Smooth muscle cell (in vitro differentiated cells): ENCODE data around the gene LTA4H. TPM values are rescaled to one million over a fixed set of nuclear protein-coding genes. Genes with fewer than 3 reads are reported as not detected.

Experiments used
- DNase-seq: peaks from one replicate; lab custom pipeline; 2025; ENCODE audit not compliant: unreplicated experiment; lab: John Stamatoyannopoulos, UW
- H2AFZ ChIP-seq: fragments of 200-600 bp; sonication (generic); 2 replicates; pipeline ENCODE4 v1.6.0; 2016; ENCODE audit warnings: antibody characterized with exemption, low read depth, mild to moderate bottlenecking
- H3F3A ChIP-seq: fragments of 200-600 bp; sonication (generic); 2 replicates; pipeline ENCODE4 v1.6.0; 2017; ENCODE audit warnings: antibody characterized with exemption, low read depth
- H3K27ac ChIP-seq: fragments of 200-600 bp; sonication (generic); 2 replicates; pipeline ENCODE4 v1.5.1; 2016; ENCODE audit warnings: low read depth, mild to moderate bottlenecking
- H3K27me3 ChIP-seq: fragments of 200-600 bp; sonication (generic); 2 replicates; pipeline ENCODE4 v1.6.1; 2016; ENCODE audit warnings: low read depth, mild to moderate bottlenecking
- H3K36me3 ChIP-seq: fragments of 200-600 bp; sonication (generic); 2 replicates; pipeline ENCODE4 v1.5.1; 2016; ENCODE audit warnings: low read depth
- H3K4me1 ChIP-seq: fragments of 200-600 bp; sonication (generic); 2 replicates; pipeline ENCODE4 v1.5.1; 2016; ENCODE audit warnings: low read depth
- H3K4me2 ChIP-seq: fragments of 200-600 bp; sonication (generic); 2 replicates; pipeline ENCODE4 v1.6.0; 2016; ENCODE audit warnings: mild to moderate bottlenecking
- H3K4me3 ChIP-seq: fragments of 200-600 bp; sonication (generic); 2 replicates; pipeline ENCODE4 v1.5.1; 2016; ENCODE audit warnings: mild to moderate bottlenecking
- H3K79me2 ChIP-seq: fragments of 200-600 bp; sonication (generic); 2 replicates; pipeline ENCODE4 v1.6.0; 2016; ENCODE audit warnings: low read depth, mild to moderate bottlenecking
- H3K9ac ChIP-seq: fragments of 200-600 bp; sonication (generic); 2 replicates; pipeline ENCODE4 v1.6.0; 2016; ENCODE audit warnings: low read depth
- H3K9me3 ChIP-seq: fragments of 200-600 bp; sonication (generic); replicated peaks from 2 replicates; pipeline ENCODE4 v1.5.1; 2016; ENCODE audit warnings: low read depth
- H4K20me1 ChIP-seq: fragments of 200-600 bp; sonication (generic); 2 replicates; pipeline ENCODE4 v1.6.0; 2016; ENCODE audit warnings: low read depth
- CTCF ChIP-seq: fragments of 200-600 bp; sonication (generic); IDR thresholded peaks from 2 replicates; pipeline ENCODE4 v1.5.1; 2017; ENCODE audit warnings: borderline replicate concordance, mild to moderate bottlenecking, antibody characterized with exemption; ENCODE audit not compliant: insufficient read depth, poor library complexity, severe bottlenecking
- WGBS: methylation state at CpG from one replicate; pipeline ENCODE4 v1.1.7; 2016; ENCODE audit warnings: low lambda C conversion rate; 5-methylcytosine and 5-hydroxymethylcytosine counted together
- polyA plus RNA-seq: library from polyadenylated mRNA; unstranded; fragments of >200 nt; fragmentation: Nextera tagmentation; extraction: Ambion mirVana; gene quantifications from 2 replicates; pipeline ENCODE4 v1.2.1, GENCODE V29; 2016
- total RNA-seq: library from RNA; depleted of rRNA; stranded (reverse); fragments of >200 nt; gene quantifications from 2 replicates; pipeline ENCODE4 v1.2.3, GENCODE V29; 2014

Gene LTA4H
- total and polyA plus RNA-seq, 2 experiments from 2014 or later: 33.9 to 74.4 TPM

GRCh38 chr12:95980437-95980836 lies 55.0 kb downstream of the LTA4H start:
- 96% methylated on average over 5 of the region's 5 CpGs for WGBS
- DNase-seq: no peak

GRCh38 chr12:95978774-95979173 lies 56.6 kb downstream of the LTA4H start:
- Histone ChIP-seq H3K4me1 (no peaks in the 10 kb centered on the region), H2AFZ (no peak overlapping the region), H3K4me2 (no peak overlapping the region), H3F3A (no peaks in the 10 kb centered on the region), H3K9ac (no peak overlapping the region), H3K27me3 (no peaks in the 10 kb centered on the region), H4K20me1 (no peaks in the 10 kb centered on the region), H3K4me3 (no peak overlapping the region), H3K9me3 (no peaks in the 10 kb centered on the region), H3K79me2 (no peaks in the 10 kb centered on the region), H3K36me3 (no peaks in the 10 kb centered on the region), H3K27ac (no peak overlapping the region)
- WGBS: 96% methylated on average over 3 of the region's 3 CpGs
- no peak for TF ChIP-seq CTCF
- no peak for DNase-seq

More at GRCh38 chr12:95980437-95980836, 55.0 kb downstream of the LTA4H start:
- Histone ChIP-seq H3K27ac (no peak overlapping the region), H3K4me1 (no peaks in the 10 kb centered on the region), H3K79me2 (no peaks in the 10 kb centered on the region), H3K9ac (no peak overlapping the region), H2AFZ (no peak overlapping the region), H3K27me3 (no peaks in the 10 kb centered on the region), H3K4me3 (no peak overlapping the region), H3F3A (no peaks in the 10 kb centered on the region), H4K20me1 (no peaks in the 10 kb centered on the region), H3K9me3 (no peaks in the 10 kb centered on the region), H3K4me2 (no peak overlapping the region), H3K36me3 (no peaks in the 10 kb centered on the region)
- no peak for TF ChIP-seq CTCF

GRCh38 chr12:95978351-95978750 lies 57.0 kb downstream of the LTA4H start:
- H3F3A ChIP-seq: no peaks in the 10 kb centered on the region
- no peaks in the 10 kb centered on the region for H3K9me3 ChIP-seq
- no peaks in the 10 kb centered on the region for H3K79me2 ChIP-seq
- no peak overlapping the region for H3K9ac ChIP-seq
- no peaks in the 10 kb centered on the region for H3K36me3 ChIP-seq
- H3K27me3 ChIP-seq: no peaks in the 10 kb centered on the region
- no peaks in the 10 kb centered on the region for H4K20me1 ChIP-seq
- no peaks in the 10 kb centered on the region for H3K4me1 ChIP-seq
- no peak overlapping the region for H3K4me3 ChIP-seq
- no peak for TF ChIP-seq CTCF
- H3K27ac ChIP-seq: no peak overlapping the region
- no peak overlapping the region for H3K4me2 ChIP-seq
- 97% methylated on average over 5 of the region's 5 CpGs for WGBS
- H2AFZ ChIP-seq: no peak overlapping the region
- DNase-seq: no peak

DNA sequence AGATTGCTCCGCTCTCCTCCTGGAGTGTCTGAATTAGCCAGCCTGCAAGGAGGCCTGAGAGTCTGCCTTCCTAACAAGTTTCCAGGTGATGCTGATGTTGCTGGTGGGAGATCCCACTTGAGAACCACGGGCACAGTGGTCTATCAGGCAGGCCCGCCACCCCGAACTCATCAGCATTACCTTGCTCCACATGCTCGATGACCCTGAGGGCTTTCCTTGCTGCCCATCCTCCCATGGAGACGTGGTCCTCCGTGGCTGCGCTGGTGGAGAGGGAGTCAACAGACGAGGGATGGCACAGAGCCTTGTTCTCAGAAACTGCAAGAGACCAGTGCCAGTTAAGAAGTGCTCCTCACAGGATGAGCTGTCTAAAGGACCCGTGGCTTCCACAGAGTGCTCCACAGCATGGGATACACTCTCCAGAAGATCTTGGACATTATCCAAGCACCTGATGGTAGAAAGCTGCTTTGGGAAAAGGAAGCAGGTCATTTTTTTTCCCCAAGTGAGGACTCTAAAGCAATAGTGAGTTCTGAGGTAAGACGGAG lies 57.6 kb downstream of the LTA4H start:
- DNase-seq: no peak
- no peak for TF ChIP-seq CTCF

More for the DNA sequence above, 57.6 kb downstream of the LTA4H start:
- no peak overlapping the region for H3K9ac ChIP-seq
- no peaks in the 10 kb centered on the region for H4K20me1 ChIP-seq
- no peaks in the 10 kb centered on the region for H3K79me2 ChIP-seq
- no peaks in the 10 kb centered on the region for H3F3A ChIP-seq
- H3K36me3 ChIP-seq: no peaks in the 10 kb centered on the region
- H3K4me3 ChIP-seq: no peak overlapping the region
- H3K27me3 ChIP-seq: no peaks in the 10 kb centered on the region
- no peaks in the 10 kb centered on the region for H3K4me1 ChIP-seq
- no peak overlapping the region for H2AFZ ChIP-seq
- H3K4me2 ChIP-seq: no peak overlapping the region
- H3K9me3 ChIP-seq: no peaks in the 10 kb centered on the region
- no peak overlapping the region for H3K27ac ChIP-seq
- 94% methylated on average over 11 of the region's 11 CpGs for WGBS
